Activated CD8-positive, alpha-beta T cell treated with anti-CD3 and anti-CD28 coated beads for 36 hours (primary cell): ENCODE measurements around the gene KRT86. TPM values are rescaled to one million over a fixed set of nuclear protein-coding genes. Genes with fewer than 3 reads are reported as not detected.
A peak's percentile ranks its signal among the peaks of the same experiment; 100 is the strongest.
"Not testable (repeated sequence)": the region's sequence is repeated elsewhere in the genome, so short reads cannot be mapped to it uniquely, and the experiment has no call there.

ENCODE experiments used
- ATAC-seq: fragments of 200-7000 bp; cut with Tn5 transposase; one replicate; pipeline ENCODE4 v1.10.0; 2021; ENCODE audit warnings: mild to moderate bottlenecking, moderate library complexity
- CTCF ChIA-PET: fragments of 350-600 bp; sonication (Branson Sonifier 250); formaldehyde crosslinking; loops from one replicate; lab custom pipeline; 2021; ENCODE audit warnings: antibody characterized with exemption; lab: Charles Lee
- POLR2A ChIA-PET: fragments of 350-600 bp; sonication (Branson Sonifier 250); formaldehyde crosslinking; loops from one replicate; lab custom pipeline; 2021; ENCODE audit warnings: antibody characterized with exemption; lab: Charles Lee
- DNase-seq: peaks from one replicate; pipeline ENCODE4 v3.0.0-alpha.2; 2020
- H3K27ac Mint-ChIP-seq: one replicate; pipeline ENCODE4 v1.8.0; 2021; ENCODE audit warnings: mild to moderate bottlenecking, mixed read lengths
- H3K27me3 Mint-ChIP-seq: one replicate; pipeline ENCODE4 v1.8.0; 2021; ENCODE audit warnings: mixed read lengths
- H3K36me3 Mint-ChIP-seq: one replicate; pipeline ENCODE4 v1.8.0; 2021; ENCODE audit warnings: low read depth, mixed read lengths
- H3K4me1 Mint-ChIP-seq: one replicate; pipeline ENCODE4 v1.8.0; 2021; ENCODE audit warnings: low read depth, mixed read lengths
- H3K4me3 Mint-ChIP-seq: one replicate; pipeline ENCODE4 v1.8.0; 2021; ENCODE audit warnings: mild to moderate bottlenecking, moderate library complexity, mixed read lengths
- H3K9me3 Mint-ChIP-seq: one replicate; pipeline ENCODE4 v1.8.0; 2021; ENCODE audit warnings: mixed read lengths
- intact Hi-C: fragments of 100-400 bp; cut with micrococcal nuclease; formaldehyde crosslinking; loops from one replicate; pipeline ENCODE4 v1.10.0; 2022
- total RNA-seq, 2 experiments: library from RNA; stranded (reverse); gene quantifications; one replicate each; pipeline ENCODE4 v1.2.3, GENCODE V29; 2021
- TF ChIP-seq, protein P1 (sequence below): fragments of 200-600 bp; IDR thresholded peaks from one replicate; pipeline ENCODE4 v1.8.0; 2022; ENCODE audit warnings: antibody characterized with exemption, mild to moderate bottlenecking

The KRT86 gene
- total RNA-seq, 2 experiments from 2014 or later = not detected

- intact Hi-C loops = no loop called here
- ChIA-PET CTCF (interaction anchor here (1.1 to 2.6 kb wide), 4 partner anchors 13 to 58 kb away, joined by 3 to 11 read pairs (median 4); no protein-coding TSS in a partner anchor), POLR2A (no interaction called here)
- Mint-ChIP-seq H3K27me3 (peaks cover 21% of the 10 kb centered on the region), H3K36me3 (no peaks in the 10 kb centered on the region), H3K27ac (no peak overlapping the region), H3K9me3 (no peaks in the 10 kb centered on the region), H3K4me3 (no peak overlapping the region), H3K4me1 (no peaks in the 10 kb centered on the region)
- no peak for ATAC-seq
- TF ChIP-seq, protein P1, sequence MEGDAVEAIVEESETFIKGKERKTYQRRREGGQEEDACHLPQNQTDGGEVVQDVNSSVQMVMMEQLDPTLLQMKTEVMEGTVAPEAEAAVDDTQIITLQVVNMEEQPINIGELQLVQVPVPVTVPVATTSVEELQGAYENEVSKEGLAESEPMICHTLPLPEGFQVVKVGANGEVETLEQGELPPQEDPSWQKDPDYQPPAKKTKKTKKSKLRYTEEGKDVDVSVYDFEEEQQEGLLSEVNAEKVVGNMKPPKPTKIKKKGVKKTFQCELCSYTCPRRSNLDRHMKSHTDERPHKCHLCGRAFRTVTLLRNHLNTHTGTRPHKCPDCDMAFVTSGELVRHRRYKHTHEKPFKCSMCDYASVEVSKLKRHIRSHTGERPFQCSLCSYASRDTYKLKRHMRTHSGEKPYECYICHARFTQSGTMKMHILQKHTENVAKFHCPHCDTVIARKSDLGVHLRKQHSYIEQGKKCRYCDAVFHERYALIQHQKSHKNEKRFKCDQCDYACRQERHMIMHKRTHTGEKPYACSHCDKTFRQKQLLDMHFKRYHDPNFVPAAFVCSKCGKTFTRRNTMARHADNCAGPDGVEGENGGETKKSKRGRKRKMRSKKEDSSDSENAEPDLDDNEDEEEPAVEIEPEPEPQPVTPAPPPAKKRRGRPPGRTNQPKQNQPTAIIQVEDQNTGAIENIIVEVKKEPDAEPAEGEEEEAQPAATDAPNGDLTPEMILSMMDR = no peak
- no peak for DNase-seq
Measured at GRCh38 chr12:52314511-52314910, 40.1 kb downstream of the KRT86 start.

GRCh38 chr12:52315721-52316120 is 41.3 kb downstream of the KRT86 start:
- H3K27ac Mint-ChIP-seq, H3K36me3 Mint-ChIP-seq, intact Hi-C loops, H3K4me3 Mint-ChIP-seq, H3K9me3 Mint-ChIP-seq, POLR2A ChIA-PET, H3K4me1 Mint-ChIP-seq: not testable (repeated sequence)
- peak; percentile 60 for DNase-seq
- CTCF ChIA-PET = interaction anchor here (1.3 to 2.6 kb wide), 6 partner anchors 8 to 37 kb away, joined by 3 to 11 read pairs (median 4); no protein-coding TSS in a partner anchor
- ATAC-seq = peak; percentile 34
- H3K27me3 Mint-ChIP-seq = peaks cover 17% of the 10 kb centered on the region
- TF ChIP-seq, protein P1 = peak; percentile 19

- no peak for ATAC-seq
- Mint-ChIP-seq H3K4me3 (no peak overlapping the region), H3K27me3 (peaks cover 16% of the 10 kb centered on the region), H3K4me1 (no peaks in the 10 kb centered on the region), H3K27ac (no peak overlapping the region), H3K36me3 (no peaks in the 10 kb centered on the region), H3K9me3 (no peaks in the 10 kb centered on the region)
- ChIA-PET POLR2A (no interaction called here), CTCF (interaction anchor here (1.3 to 2.6 kb wide), 4 partner anchors 9 to 23 kb away, joined by 3 to 11 read pairs (median 5); no protein-coding TSS in a partner anchor)
- no peak for DNase-seq
- intact Hi-C loops = no loop called here
- TF ChIP-seq, protein P1 = no peak
Measured at GRCh38 chr12:52316290-52316689, 41.8 kb downstream of the KRT86 start.

GRCh38 chr12:52316701-52317100 is 42.3 kb downstream of the KRT86 start:
- Mint-ChIP-seq H3K36me3 (no peaks in the 10 kb centered on the region), H3K9me3 (no peaks in the 10 kb centered on the region), H3K27ac (no peak overlapping the region), H3K4me3 (no peak overlapping the region), H3K27me3 (peaks cover 12% of the 10 kb centered on the region), H3K4me1 (no peaks in the 10 kb centered on the region)
- CTCF ChIA-PET = interaction anchor here (2.6 kb wide), 1 partner anchor 11 kb away, joined by 11 read pairs; no protein-coding TSS in a partner anchor
- POLR2A ChIA-PET = no interaction called here
- DNase-seq (no peak), ATAC-seq (no peak)
- TF ChIP-seq, protein P1 = no peak
- intact Hi-C loops = no loop called here

DNA sequence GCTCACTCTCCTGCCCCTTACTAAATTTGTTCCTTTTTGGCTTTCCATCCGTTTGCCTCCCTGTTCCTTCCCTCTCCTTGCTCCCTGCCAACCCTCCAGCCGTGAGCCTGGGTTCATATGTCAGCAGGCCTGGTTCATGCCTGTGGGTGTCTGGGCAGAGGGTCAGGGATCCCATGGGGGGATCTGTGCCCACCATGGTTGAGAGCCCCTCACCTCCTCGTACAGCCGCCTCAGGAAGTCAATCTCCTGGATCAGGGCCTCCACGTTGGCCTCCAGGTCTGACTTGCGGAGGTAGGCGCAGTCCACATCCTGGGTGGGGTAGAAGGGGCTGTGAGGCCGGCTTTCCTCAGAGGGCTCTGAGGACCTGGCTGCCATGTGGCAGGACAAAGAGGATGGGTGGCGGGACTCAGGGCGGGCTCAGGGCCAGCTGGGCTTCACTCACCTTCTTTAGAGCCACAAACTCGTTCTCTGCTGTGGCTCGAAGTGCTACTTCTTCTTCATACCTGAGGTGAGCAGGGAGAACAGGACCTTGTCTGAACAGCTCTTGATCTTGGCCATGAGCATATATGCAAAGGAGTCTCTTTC is 43.1 kb downstream of the KRT86 start:
- intact Hi-C loops = no loop called here
- CTCF ChIA-PET = interaction anchor here (1.4 to 1.5 kb wide), 2 partner anchors 10 to 177 kb away, joined by 3 to 5 read pairs; no protein-coding TSS in a partner anchor
- TF ChIP-seq, protein P1 = no peak
- ATAC-seq (no peak), DNase-seq (no peak)
- peaks cover 14% of the 10 kb centered on the region for H3K27me3 Mint-ChIP-seq
- no peak overlapping the region for H3K27ac Mint-ChIP-seq
- POLR2A ChIA-PET = no interaction called here
- H3K9me3 Mint-ChIP-seq = no peaks in the 10 kb centered on the region
- no peak overlapping the region for H3K4me3 Mint-ChIP-seq
- H3K4me1 Mint-ChIP-seq = no peaks in the 10 kb centered on the region
- no peaks in the 10 kb centered on the region for H3K36me3 Mint-ChIP-seq
